ENCODE data around the gene DNM3.

Gene DNM3

DNA sequence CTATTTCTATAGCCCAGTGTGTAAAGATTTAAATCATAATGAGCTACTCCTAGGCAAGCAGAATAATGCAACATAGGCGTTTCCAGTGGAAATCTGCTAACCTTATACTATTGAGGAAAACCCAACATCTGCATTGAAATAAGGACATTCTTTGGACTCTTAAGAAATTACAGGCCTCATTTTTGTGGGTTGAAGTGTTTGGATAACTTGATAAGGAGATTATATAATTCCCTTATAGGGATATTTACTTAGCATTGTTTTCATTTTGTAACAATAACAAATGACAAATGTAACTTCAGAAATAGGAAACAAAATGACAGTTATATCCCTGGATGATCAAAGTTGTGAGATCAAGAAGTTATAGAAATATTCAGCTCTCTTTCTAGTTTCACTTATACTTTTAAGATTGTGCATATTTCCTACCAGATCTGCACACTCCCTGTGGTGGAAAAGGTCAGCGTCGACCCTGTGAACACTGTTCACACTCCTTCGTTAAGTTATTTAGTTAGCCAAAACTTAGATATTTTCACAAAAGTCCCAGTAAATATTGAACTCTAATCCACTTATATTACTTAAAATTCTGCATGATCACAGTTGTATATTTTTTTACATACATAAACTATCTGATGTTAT is 294.8 kb downstream of the DNM3 start:
- TF ChIP-seq, protein P1, sequence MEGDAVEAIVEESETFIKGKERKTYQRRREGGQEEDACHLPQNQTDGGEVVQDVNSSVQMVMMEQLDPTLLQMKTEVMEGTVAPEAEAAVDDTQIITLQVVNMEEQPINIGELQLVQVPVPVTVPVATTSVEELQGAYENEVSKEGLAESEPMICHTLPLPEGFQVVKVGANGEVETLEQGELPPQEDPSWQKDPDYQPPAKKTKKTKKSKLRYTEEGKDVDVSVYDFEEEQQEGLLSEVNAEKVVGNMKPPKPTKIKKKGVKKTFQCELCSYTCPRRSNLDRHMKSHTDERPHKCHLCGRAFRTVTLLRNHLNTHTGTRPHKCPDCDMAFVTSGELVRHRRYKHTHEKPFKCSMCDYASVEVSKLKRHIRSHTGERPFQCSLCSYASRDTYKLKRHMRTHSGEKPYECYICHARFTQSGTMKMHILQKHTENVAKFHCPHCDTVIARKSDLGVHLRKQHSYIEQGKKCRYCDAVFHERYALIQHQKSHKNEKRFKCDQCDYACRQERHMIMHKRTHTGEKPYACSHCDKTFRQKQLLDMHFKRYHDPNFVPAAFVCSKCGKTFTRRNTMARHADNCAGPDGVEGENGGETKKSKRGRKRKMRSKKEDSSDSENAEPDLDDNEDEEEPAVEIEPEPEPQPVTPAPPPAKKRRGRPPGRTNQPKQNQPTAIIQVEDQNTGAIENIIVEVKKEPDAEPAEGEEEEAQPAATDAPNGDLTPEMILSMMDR (IDR thresholded peaks at IDR 0.05; ENCODE audit: low read length): no peak
- TF ChIP-seq EZH2phosphoT487 (IDR thresholded peaks at IDR 0.05; ENCODE audit: low read length) (no peak), EZH2 (optimal IDR thresholded peaks at IDR 0.05; ENCODE audit: low read depth, low read length) (no peak)
- Histone ChIP-seq H3K27ac (ENCODE audit: low read length) (no peak overlapping the region), H3K36me3 (replicated peaks; ENCODE audit: insufficient read depth, low read length) (no peaks in the 10 kb centered on the region), H3K9ac (ENCODE audit: low read length) (no peak overlapping the region), H3K4me3 (ENCODE audit: low read length) (no peak overlapping the region), H3K79me2 (ENCODE audit: low read length) (no peaks in the 10 kb centered on the region), H3K27me3 (replicated peaks; ENCODE audit: insufficient read depth, low read length) (no peaks in the 10 kb centered on the region), H4K20me1 (ENCODE audit: insufficient read depth, low read length) (no peaks in the 10 kb centered on the region), H3K4me1 (ENCODE audit: low read length) (no peaks in the 10 kb centered on the region), H3K9me2 (replicated peaks; ENCODE audit: insufficient read depth, low read length) (no peaks in the 10 kb centered on the region), H3F3A (ENCODE audit: insufficient read depth, low read length) (no peaks in the 10 kb centered on the region), H3K4me2 (ENCODE audit: low read depth, low read length) (no peak overlapping the region), H3K9me3 (replicated peaks; ENCODE audit: insufficient read depth, low read length) (no peaks in the 10 kb centered on the region), H2AFZ (ENCODE audit: low read length) (no peak overlapping the region)
- no peak for DNase-seq

DNA sequence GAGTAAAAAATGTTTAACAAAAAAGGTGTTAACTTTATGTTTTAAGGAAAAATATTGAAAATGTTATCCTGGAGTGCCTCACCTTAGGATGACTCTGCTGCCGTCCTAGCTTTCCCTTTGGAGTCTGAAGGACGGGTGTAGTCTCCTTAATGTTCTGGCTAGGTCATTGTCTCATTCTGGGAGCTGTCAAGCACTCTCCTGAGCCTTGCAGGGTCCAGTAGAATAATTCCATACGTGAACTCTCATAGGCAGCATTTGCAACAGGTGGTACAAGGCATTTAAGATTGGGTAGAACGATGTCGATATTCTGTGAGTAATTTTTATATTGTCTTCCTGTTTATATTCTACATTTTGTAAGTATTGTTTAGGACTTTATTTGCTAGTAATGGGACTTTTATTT is 295.6 kb downstream of the DNM3 start:
- TF ChIP-seq, protein P1 (IDR thresholded peaks at IDR 0.05; ENCODE audit: low read length): no peak
- TF ChIP-seq EZH2 (optimal IDR thresholded peaks at IDR 0.05; ENCODE audit: low read depth, low read length) (no peak), EZH2phosphoT487 (IDR thresholded peaks at IDR 0.05; ENCODE audit: low read length) (no peak)
- Histone ChIP-seq H3K36me3 (replicated peaks; ENCODE audit: insufficient read depth, low read length) (no peaks in the 10 kb centered on the region), H3K4me3 (ENCODE audit: low read length) (no peak overlapping the region), H3K9ac (ENCODE audit: low read length) (no peak overlapping the region), H3F3A (ENCODE audit: insufficient read depth, low read length) (no peaks in the 10 kb centered on the region), H3K4me2 (ENCODE audit: low read depth, low read length) (no peak overlapping the region), H3K27ac (ENCODE audit: low read length) (no peak overlapping the region), H3K4me1 (ENCODE audit: low read length) (no peaks in the 10 kb centered on the region), H2AFZ (ENCODE audit: low read length) (no peak overlapping the region), H3K9me3 (replicated peaks; ENCODE audit: insufficient read depth, low read length) (no peaks in the 10 kb centered on the region), H3K9me2 (replicated peaks; ENCODE audit: insufficient read depth, low read length) (no peaks in the 10 kb centered on the region), H4K20me1 (ENCODE audit: insufficient read depth, low read length) (no peaks in the 10 kb centered on the region), H3K79me2 (ENCODE audit: low read length) (no peaks in the 10 kb centered on the region), H3K27me3 (replicated peaks; ENCODE audit: insufficient read depth, low read length) (no peaks in the 10 kb centered on the region)
- no peak for DNase-seq

DNA sequence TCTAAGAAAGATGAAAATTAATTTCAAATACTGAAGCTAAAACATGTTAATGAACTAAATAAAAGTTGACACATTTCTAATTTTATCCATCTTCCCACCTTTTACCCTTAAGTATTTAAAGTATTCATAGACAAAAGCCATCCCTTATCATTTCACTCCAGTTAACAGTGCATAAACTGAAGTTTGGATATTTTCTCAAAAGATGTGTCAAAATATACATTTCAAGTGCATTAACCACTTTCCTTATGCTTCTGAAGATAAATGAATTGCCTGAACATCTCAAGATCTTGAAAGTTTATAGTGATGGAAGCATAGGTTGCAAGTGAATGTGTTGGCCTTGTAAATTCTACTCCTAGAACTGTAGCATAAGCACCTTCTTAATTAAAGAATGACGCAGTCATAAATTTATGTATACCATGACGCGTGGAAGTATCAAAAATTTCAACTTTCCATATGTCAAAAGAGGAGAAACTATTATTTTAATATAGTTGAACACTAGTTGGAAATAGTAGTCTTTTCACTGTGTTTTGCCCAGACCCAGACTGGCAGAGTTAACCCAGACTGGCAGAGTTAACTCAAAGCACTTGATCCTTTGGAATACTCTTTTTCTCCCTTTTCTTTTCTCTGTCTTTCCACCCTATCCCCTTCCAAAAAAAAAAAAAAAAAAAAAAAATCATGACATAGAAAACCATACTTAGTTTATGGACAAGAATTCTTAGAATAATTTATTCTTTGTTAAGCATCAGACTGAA is 296.6 kb downstream of the DNM3 start:
- no peak for DNase-seq
- Histone ChIP-seq H3K27ac (ENCODE audit: low read length) (no peak overlapping the region), H3K4me1 (ENCODE audit: low read length) (no peaks in the 10 kb centered on the region), H3K9me2 (replicated peaks; ENCODE audit: insufficient read depth, low read length) (no peaks in the 10 kb centered on the region), H2AFZ (ENCODE audit: low read length) (no peak overlapping the region), H3K27me3 (replicated peaks; ENCODE audit: insufficient read depth, low read length) (no peaks in the 10 kb centered on the region), H4K20me1 (ENCODE audit: insufficient read depth, low read length) (no peaks in the 10 kb centered on the region), H3K9me3 (replicated peaks; ENCODE audit: insufficient read depth, low read length) (no peaks in the 10 kb centered on the region), H3K79me2 (ENCODE audit: low read length) (no peaks in the 10 kb centered on the region), H3K9ac (ENCODE audit: low read length) (no peak overlapping the region), H3K4me2 (ENCODE audit: low read depth, low read length) (no peak overlapping the region), H3K36me3 (replicated peaks; ENCODE audit: insufficient read depth, low read length) (no peaks in the 10 kb centered on the region), H3K4me3 (ENCODE audit: low read length) (no peak overlapping the region), H3F3A (ENCODE audit: insufficient read depth, low read length) (no peaks in the 10 kb centered on the region)
- TF ChIP-seq, protein P1 (IDR thresholded peaks at IDR 0.05; ENCODE audit: low read length): no peak
- no peak for TF ChIP-seq EZH2phosphoT487 (IDR thresholded peaks at IDR 0.05; ENCODE audit: low read length)
- no peak for TF ChIP-seq EZH2 (optimal IDR thresholded peaks at IDR 0.05; ENCODE audit: low read depth, low read length)
